ENCODE results near the gene SLC24A3.

Gene SLC24A3

GRCh38 chr20:19713822-19714578 is 501.6 kb downstream of the SLC24A3 start:
- no peak for DNase-seq (ENCODE audit: low read depth in 2 of 2)

GRCh38 chr20:19714579-19714840 is 502.1 kb downstream of the SLC24A3 start:
- no peak for DNase-seq (ENCODE audit: low read depth in 2 of 2)

DNA sequence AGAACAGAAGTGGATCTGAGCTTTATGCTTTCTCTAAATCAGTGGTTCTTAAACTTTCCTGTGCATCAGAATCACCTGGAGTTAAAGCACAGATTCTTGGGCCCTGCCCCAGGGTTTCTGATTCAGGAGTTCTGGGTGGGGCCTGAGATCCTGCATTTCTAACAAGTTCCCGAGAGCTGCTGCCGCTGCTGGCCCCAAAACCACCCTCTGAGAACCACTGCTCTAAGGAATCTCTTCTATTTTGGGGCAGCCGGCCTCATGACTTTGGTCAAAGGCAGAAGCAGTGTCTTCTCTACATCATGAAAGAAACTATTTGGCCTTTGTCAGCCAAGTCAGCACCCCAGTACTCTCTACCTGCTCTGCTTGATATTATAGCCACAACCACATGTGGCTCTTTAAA is 503.5 kb downstream of the SLC24A3 start:
- no peak for DNase-seq (ENCODE audit: low read depth in 2 of 2)

DNA sequence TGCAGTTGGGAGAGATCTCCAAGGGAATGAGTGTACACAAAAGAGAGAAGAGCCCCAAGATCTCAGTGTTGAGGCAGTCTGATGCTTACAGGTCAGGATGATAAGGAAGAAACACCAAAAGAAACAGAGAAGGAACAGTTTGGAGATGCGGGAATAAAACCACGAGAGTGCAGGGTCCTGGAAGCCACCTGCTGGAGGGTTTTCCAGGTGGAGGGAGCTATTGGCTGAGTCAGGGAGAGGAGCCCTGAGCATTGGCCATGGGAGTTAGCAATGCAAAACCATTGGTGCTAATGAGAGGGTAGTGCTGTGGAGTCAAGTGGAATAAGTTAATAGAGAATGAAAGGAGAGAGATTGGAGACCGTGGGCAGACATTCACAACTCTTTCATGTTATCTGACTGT is 506.4 kb downstream of the SLC24A3 start:
- DNase-seq (ENCODE audit: low read depth in 2 of 2), result no peak

- DNase-seq (ENCODE audit: low read depth in 2 of 2), result no peak
Measured at GRCh38 chr20:19720991-19721390, 508.5 kb downstream of the SLC24A3 start.

GRCh38 chr20:19723051-19723450 is 510.6 kb downstream of the SLC24A3 start:
- no peak for DNase-seq (ENCODE audit: low read depth in 2 of 2)

GRCh38 chr20:19723813-19724430 is 511.5 kb downstream of the SLC24A3 start:
- no peak for DNase-seq (ENCODE audit: low read depth in 2 of 2)

- DNase-seq (ENCODE audit: low read depth in 2 of 2), result no peak
Measured at GRCh38 chr20:19725373-19725772, 512.9 kb downstream of the SLC24A3 start.

- no peak for DNase-seq (ENCODE audit: low read depth in 2 of 2)
Measured at GRCh38 chr20:19725814-19726525, 513.5 kb downstream of the SLC24A3 start.

GRCh38 chr20:19727251-19727847 is 514.9 kb downstream of the SLC24A3 start:
- DNase-seq (ENCODE audit: low read depth in 2 of 2), result no peak

GRCh38 chr20:19729672-19730071 is 517.2 kb downstream of the SLC24A3 start:
- no peak for DNase-seq (ENCODE audit: low read depth in 2 of 2)

DNA sequence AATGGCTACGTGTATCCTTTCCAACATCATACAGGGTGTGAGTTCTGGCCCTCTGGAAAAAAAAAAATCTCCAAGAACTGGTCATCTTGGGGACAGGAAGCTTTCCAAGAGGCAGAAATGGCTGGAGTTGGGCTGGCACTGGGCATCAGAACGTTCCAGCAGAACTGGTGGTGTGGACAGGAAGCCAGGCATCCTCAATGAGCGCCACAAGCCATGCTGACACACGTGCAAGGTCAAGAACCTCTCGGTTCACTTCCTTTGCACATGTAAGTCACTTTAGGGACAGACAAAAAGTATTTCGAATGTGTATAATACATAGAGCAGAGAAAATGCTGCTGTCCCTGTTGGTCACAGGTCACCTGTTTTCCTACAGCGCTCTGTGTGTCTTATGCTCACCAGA is 518.3 kb downstream of the SLC24A3 start:
- DNase-seq (ENCODE audit: low read depth in 2 of 2), result no peak

- no peak for DNase-seq (ENCODE audit: low read depth in 2 of 2)
Measured at GRCh38 chr20:19734811-19735210, 522.4 kb downstream of the SLC24A3 start.

GRCh38 chr20:19735446-19735845 is 523.0 kb downstream of the SLC24A3 start:
- DNase-seq (ENCODE audit: low read depth in 2 of 2), result no peak

DNA sequence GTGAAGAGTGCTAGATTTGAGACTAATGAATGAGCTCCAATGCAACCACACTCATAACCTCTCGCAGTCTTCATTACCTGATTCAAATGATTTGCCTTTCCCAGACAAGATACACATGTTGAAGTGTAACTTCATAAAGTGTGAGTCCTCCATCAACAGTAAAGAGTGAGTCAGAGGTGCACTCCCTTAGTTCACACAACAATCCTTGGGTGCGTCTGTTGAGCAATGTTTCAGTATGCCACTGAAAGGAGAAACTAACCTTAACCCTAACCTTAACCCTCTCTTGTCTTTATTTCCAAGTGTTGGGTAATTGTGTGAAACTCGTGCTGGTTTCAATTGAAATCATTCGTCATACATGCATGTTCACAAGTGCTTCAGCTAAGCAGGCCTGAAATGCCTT is 524.6 kb downstream of the SLC24A3 start:
- DNase-seq (ENCODE audit: low read depth in 2 of 2), result no peak

DNA sequence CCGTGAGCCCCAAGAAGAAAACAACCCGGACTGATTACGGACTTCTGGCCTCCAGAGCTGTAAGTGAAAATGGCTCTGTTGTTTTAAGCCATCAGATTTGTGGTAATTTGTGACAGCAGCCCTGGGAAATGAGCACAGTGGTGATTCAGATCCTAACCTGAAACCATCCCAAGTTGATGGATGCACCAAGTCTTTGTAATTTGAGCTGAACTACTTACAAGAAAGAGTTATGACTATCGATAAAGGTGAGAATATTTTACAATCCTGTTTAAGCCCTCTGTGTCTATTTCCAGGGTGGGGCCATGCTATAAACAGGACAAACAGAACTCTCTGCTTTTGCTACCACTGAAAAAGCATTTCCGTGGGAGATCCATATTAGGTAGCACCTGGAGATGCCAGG is 526.5 kb downstream of the SLC24A3 start:
- no peak for DNase-seq (ENCODE audit: low read depth in 2 of 2)

- DNase-seq (ENCODE audit: low read depth in 2 of 2), result no peak
Measured at GRCh38 chr20:19739351-19739750, 526.9 kb downstream of the SLC24A3 start.

GRCh38 chr20:19740512-19740911 is 528.1 kb downstream of the SLC24A3 start:
- no peak for DNase-seq (ENCODE audit: low read depth in 2 of 2)

DNA sequence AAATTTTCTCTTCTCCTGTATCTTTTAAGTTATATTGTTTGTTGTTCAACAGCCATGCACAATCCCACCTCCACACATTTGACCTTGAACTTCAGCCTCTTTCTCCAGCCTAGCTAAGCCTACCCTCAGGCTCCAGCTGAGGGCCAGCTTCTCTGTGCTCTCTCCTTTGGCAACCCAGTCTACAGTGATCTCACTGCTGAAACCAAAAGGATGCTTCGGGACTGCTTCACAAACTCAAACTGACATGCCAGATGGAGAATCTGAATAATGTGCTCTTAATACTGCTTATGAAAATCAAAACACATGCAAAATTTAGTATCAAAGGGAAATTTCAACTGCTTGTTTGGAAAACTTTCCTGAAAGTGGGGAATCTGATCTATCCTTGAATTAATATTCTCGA is 529.5 kb downstream of the SLC24A3 start:
- no peak for DNase-seq (ENCODE audit: low read depth in 2 of 2)

- no peak for DNase-seq (ENCODE audit: low read depth in 2 of 2)
Measured at GRCh38 chr20:19742974-19743639, 530.7 kb downstream of the SLC24A3 start.

GRCh38 chr20:19743640-19743995 is 531.2 kb downstream of the SLC24A3 start:
- DNase-seq (ENCODE audit: low read depth in 2 of 2), result no peak

- DNase-seq (ENCODE audit: low read depth in 2 of 2), result no peak
Measured at GRCh38 chr20:19745106-19745505, 532.7 kb downstream of the SLC24A3 start.
